Right atrium auricular region (tissue), 2 donors: ENCODE data around the gene LDLRAD3. TPM values are rescaled to one million over a fixed set of nuclear protein-coding genes. Genes with fewer than 3 reads are reported as not detected.

Experiments
- DNase-seq: peaks from one replicate; pipeline ENCODE4 v3.0.0-alpha.2; 2019; ENCODE audit warnings: low spot score
- H3K27ac ChIP-seq, 2 donors: fragments of 200-600 bp; sonication (generic); 1 replicate in 1 of 2; 2 replicates in 1 of 2; pipeline ENCODE4 v1.5.1; 2016 to 2019
- H3K27me3 ChIP-seq, 2 donors: fragments of 200-600 bp; sonication (generic); one replicate each; pipeline versions ENCODE4 v1.5.1 to v1.6.0; 2017 to 2019
- H3K36me3 ChIP-seq: fragments of 200-600 bp; sonication (generic); one replicate; pipeline ENCODE4 v1.5.1; 2016
- H3K4me1 ChIP-seq, 2 donors: fragments of 200-600 bp; sonication (generic); one replicate each; pipeline versions ENCODE4 v1.5.1 to v1.6.0; 2017 to 2019
- H3K4me3 ChIP-seq, 2 donors: fragments of 200-600 bp; sonication (generic); 1 replicate in 1 of 2; 2 replicates in 1 of 2; pipeline ENCODE4 v1.5.1; 2017 to 2019; ENCODE audit warnings: mild to moderate bottlenecking in 1 of 2, moderate library complexity in 1 of 2
- H3K9me3 ChIP-seq, 2 donors: fragments of 200-600 bp; sonication (generic); one replicate each; pipeline ENCODE4 v1.5.1; 2019
- total RNA-seq, 2 donors: library from RNA; depleted of rRNA; stranded (reverse); fragments of >200 nt; gene quantifications; one replicate each; pipeline ENCODE4 v1.1.0, GENCODE V29; 2016
- TF ChIP-seq, protein P1 (sequence below), 2 donors: fragments of 200-600 bp; sonication (generic); IDR thresholded peaks; one replicate each; pipeline ENCODE4 v1.5.1; 2019; ENCODE audit warnings: antibody characterized with exemption in 2 of 2

The LDLRAD3 gene
- total RNA-seq, 2 donors from 2014 or later = 3.6 to 7.0 TPM

DNA sequence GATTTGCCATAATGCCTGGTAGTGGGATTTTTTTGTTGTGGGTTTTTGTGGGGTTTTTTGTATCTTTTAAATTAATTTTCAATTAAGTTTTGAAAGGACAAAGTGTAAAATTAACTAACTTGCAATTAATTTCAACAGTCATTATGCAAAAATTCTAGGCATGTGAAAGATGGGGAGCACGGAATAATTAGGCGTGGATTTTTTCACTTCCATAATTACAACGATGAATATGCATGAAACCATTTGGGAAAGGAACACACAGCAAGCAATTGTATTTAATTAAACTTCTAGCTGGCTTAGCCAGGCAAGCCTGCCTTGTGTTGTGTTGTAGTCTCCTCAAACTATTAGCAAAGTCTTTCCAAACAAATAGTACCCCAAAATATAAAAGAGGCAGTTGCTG, 257.5 kb downstream of the LDLRAD3 start:
- H3K36me3 ChIP-seq = no peaks in the 10 kb centered on the region
- TF ChIP-seq, protein P1, sequence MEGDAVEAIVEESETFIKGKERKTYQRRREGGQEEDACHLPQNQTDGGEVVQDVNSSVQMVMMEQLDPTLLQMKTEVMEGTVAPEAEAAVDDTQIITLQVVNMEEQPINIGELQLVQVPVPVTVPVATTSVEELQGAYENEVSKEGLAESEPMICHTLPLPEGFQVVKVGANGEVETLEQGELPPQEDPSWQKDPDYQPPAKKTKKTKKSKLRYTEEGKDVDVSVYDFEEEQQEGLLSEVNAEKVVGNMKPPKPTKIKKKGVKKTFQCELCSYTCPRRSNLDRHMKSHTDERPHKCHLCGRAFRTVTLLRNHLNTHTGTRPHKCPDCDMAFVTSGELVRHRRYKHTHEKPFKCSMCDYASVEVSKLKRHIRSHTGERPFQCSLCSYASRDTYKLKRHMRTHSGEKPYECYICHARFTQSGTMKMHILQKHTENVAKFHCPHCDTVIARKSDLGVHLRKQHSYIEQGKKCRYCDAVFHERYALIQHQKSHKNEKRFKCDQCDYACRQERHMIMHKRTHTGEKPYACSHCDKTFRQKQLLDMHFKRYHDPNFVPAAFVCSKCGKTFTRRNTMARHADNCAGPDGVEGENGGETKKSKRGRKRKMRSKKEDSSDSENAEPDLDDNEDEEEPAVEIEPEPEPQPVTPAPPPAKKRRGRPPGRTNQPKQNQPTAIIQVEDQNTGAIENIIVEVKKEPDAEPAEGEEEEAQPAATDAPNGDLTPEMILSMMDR (IDR thresholded peaks at IDR 0.05) = no peak
- no peak overlapping the region for H3K27ac ChIP-seq
- DNase-seq = no peak
- H3K9me3 ChIP-seq = no peaks in the 10 kb centered on the region
- H3K27me3 ChIP-seq = no peaks in the 10 kb centered on the region
- H3K4me1 ChIP-seq = peaks cover 0 to 9% of the 10 kb centered on the region in 2 donors
- no peak overlapping the region for H3K4me3 ChIP-seq

DNA sequence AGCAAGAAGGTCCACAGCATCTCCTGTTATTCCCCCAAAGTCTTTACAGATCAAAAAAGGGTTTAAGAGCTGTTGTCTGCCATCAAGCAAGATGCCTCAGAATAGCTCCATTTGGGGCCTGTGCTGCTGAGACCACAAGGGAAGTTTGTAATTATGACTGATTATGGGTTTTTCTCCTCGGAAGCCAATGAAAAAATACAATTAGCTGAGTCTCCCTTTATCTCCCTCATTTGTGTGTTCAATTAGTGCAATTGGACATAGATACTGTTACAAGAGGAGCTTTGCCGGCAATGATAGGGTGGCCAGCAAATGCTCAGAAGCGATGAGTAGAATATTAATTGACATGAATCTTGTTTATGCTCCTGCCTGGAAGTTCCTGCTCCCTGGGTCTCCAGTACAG, 261.7 kb downstream of the LDLRAD3 start:
- DNase-seq = no peak
- Histone ChIP-seq H3K27me3 (no peaks in the 10 kb centered on the region), H3K9me3 (no peaks in the 10 kb centered on the region), H3K36me3 (no peaks in the 10 kb centered on the region), H3K4me3 (no peak overlapping the region), H3K4me1 (no peaks in the 10 kb centered on the region), H3K27ac (no peak overlapping the region)
- TF ChIP-seq, protein P1 (IDR thresholded peaks at IDR 0.05) = no peak

DNA sequence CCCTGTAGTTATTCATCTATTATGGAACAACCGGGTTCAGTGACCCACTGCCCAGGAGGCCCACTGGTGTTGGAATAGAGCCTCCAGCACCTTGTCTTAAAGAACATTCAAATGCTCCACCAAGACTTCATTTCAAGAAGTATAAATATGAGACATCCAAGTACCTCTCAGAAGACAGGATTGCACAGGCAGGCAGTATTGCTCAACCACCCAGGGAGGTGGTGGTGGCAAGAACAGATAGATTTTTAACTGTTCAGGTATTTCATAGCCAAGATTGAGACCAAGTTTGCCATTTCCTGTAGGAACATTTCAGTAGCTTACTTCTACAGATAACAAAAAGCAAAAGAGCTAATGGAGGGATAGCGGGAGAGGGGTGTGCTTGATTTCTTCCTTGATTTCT, 266.7 kb downstream of the LDLRAD3 start:
- H3K36me3 ChIP-seq = no peaks in the 10 kb centered on the region
- no peaks in the 10 kb centered on the region for H3K27me3 ChIP-seq
- TF ChIP-seq, protein P1 (IDR thresholded peaks at IDR 0.05) = no peak
- no peaks in the 10 kb centered on the region for H3K4me1 ChIP-seq
- no peak overlapping the region for H3K27ac ChIP-seq
- H3K9me3 ChIP-seq = no peaks in the 10 kb centered on the region
- H3K4me3 ChIP-seq = no peak overlapping the region
- DNase-seq = no peak

DNA sequence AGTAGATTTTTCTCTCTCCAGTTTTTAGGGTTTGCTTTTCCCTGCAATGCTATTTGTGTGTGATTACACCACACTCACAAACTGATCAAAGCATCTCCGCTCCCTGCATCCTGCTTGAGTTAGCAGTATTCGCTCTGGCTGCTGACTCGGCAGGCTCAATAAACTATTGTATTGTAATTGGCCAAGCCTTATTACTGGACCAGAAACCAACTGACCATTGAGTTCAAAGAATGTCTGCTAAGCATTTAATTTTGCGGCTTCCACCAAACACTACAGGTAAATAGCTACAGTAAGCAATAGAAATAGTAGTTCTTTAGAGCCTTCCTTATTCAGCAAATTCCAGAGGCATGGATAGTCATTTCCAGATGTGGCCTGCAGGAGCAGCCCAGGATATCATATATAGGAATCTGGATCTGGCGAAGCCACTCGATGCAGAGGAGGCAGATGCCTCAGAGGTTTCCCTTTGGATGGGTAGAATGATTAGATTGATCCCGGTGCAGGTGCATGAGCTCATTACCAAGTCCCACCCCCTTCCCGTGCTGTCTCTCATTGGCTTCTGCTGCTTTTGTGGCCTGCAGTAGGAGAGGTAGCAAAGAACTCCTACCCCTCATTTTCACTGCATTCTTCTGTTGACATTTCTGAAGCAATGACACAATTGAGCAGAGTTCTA, 268.0 kb downstream of the LDLRAD3 start:
- Histone ChIP-seq H3K4me1 (no peaks in the 10 kb centered on the region), H3K27ac (no peak overlapping the region), H3K4me3 (no peak overlapping the region), H3K36me3 (no peaks in the 10 kb centered on the region), H3K27me3 (no peaks in the 10 kb centered on the region), H3K9me3 (no peaks in the 10 kb centered on the region)
- DNase-seq = no peak
- TF ChIP-seq, protein P1 (IDR thresholded peaks at IDR 0.05) = no peak

DNA sequence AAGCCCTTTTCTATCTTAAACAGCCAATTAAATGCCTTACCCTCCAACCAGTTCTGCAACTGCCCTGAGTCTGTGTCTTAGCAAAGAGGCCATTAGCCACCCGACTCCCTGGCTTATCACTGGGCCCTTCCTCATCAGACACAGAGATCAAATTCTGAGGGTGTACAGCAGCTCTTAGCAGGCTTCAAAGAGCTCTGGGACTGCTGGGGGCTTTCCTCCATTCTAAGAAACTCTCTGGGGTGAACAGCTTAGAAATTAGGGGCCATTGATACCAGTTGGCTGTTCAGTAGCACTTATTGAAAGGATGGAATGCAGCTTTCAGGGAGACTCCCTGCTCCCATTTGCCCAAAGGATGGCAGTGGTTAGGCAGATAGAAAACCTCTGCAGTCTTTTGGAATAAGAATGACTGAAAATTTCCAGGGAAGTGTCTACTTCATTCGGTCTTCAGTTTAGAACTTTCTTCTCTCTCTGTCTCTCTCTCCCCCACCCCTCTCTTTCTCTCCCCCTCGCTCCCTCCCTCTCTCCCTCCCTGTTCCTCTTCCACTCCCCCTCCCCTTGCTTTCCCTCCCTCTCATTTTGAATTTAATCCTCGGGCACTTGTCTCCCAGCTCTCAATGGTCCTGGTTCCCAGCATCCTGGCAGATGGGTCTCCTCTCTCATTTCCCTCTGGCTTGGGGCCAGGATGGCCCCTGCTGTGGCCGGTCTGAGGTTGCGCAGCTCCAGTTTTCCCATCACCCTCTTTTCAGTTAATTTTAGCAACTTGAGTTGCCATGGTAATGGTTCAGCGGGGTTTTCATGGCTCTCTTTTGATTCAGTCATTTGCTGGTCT, 268.9 kb downstream of the LDLRAD3 start:
- Histone ChIP-seq H3K4me1 (no peaks in the 10 kb centered on the region), H3K9me3 (no peaks in the 10 kb centered on the region), H3K36me3 (no peaks in the 10 kb centered on the region), H3K27me3 (no peaks in the 10 kb centered on the region), H3K4me3 (no peak overlapping the region), H3K27ac (no peak overlapping the region)
- TF ChIP-seq, protein P1 (IDR thresholded peaks at IDR 0.05) = no peak
- no peak for DNase-seq
